Measurements from ENCODE around the gene RFX2. TPM values are rescaled to one million over a fixed set of nuclear protein-coding genes. Genes with fewer than 3 reads are reported as not detected.

Gene RFX2
- total and polyA plus RNA-seq, 9 of the 15 experiments (the other 6 are each of a cell fraction or from before 2014, with no cell fraction given): 3.6 to 18.7 (median 8.7) TPM

DNA sequence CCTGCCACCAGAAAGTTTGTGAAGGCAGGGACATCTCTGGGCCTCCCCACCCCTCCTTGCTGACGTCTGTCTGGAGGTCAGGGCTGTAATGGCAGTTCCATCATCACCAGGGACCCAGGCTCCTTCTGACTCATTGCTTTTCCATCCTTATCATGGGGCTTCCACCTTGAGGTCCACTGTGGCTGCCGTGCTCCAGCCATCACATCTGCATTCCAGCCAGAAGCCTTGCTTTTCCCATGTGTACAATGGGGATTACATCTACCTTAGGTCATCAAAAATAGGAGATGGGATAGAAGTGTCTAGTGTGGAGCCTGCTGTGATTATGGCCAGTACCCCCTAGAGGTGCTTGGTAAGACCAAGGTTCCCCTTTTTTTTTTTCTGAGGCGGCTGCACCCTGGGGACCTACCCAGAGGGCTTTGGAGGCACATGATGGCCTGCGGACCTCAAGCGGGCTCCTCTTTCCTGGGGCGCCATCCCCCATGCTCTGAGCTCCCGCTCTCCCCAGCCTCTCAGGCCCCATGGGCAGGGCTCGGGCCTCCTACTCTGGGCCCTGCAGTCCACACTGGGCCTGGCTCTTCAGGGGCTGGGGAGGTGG is 119.0 kb downstream of the RFX2 start (continued):
- TF ChIP-seq SMARCA5 (IDR thresholded peaks at IDR 0.05): peak; percentile 96
- TF ChIP-seq CREM (IDR thresholded peaks at IDR 0.05; ENCODE audit: low read depth): peak; percentile 37; the same call in 1 of the 2 replicates
- TF ChIP-seq NCOA1 (IDR thresholded peaks at IDR 0.05; ENCODE audit: low read depth): no peak
- no peak for TF ChIP-seq POLR2B (IDR thresholded peaks at IDR 0.05; ENCODE audit: low read depth, partially characterized antibody)
- peak in 1 of 2 experiments; percentile 45; a peak in 1 of 4 replicates for TF ChIP-seq HDAC1 (IDR thresholded peaks at IDR 0.05)
- no peak for TF ChIP-seq SOX6 (IDR thresholded peaks at IDR 0.05)
- TF ChIP-seq, protein P1, sequence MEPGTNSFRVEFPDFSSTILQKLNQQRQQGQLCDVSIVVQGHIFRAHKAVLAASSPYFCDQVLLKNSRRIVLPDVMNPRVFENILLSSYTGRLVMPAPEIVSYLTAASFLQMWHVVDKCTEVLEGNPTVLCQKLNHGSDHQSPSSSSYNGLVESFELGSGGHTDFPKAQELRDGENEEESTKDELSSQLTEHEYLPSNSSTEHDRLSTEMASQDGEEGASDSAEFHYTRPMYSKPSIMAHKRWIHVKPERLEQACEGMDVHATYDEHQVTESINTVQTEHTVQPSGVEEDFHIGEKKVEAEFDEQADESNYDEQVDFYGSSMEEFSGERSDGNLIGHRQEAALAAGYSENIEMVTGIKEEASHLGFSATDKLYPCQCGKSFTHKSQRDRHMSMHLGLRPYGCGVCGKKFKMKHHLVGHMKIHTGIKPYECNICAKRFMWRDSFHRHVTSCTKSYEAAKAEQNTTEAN (CRISPR knock-in tag; IDR thresholded peaks at IDR 0.05): no peak
- no peak for TF ChIP-seq ZNF212 (CRISPR knock-in tag; IDR thresholded peaks at IDR 0.05)
- TF ChIP-seq DPF2 (IDR thresholded peaks at IDR 0.05): 0 out of 2 replicates have a peak, but pooled peaks have one; percentile 32
- no peak for TF ChIP-seq NBN (IDR thresholded peaks at IDR 0.05; ENCODE audit: low read depth)
- peak in 1 of 2 experiments; percentile 81; a peak in 2 of 3 replicates for TF ChIP-seq CBX3 (IDR thresholded peaks at IDR 0.05; ENCODE audit: borderline replicate concordance in 1 of 2, low read length in 2 of 2)
- TF ChIP-seq PTBP1 (IDR thresholded peaks at IDR 0.05; ENCODE audit: low read depth, low read length): peak; percentile 90; the same call in 1 of the 2 replicates
- TF ChIP-seq CBFA2T3 (IDR thresholded peaks at IDR 0.05): peak; percentile 75
- no peak for TF ChIP-seq UBTF (IDR thresholded peaks at IDR 0.05; ENCODE audit: borderline replicate concordance in 1 of 2, low read depth in 2 of 2, low read length in 2 of 2)
- peak; percentile 46 for TF ChIP-seq ATF3 (IDR thresholded peaks at IDR 0.05)
- TF ChIP-seq ATF3 (CRISPR knock-in tag; conservative IDR thresholded peaks at IDR 0.05): no peak
- TF ChIP-seq POLR2G (IDR thresholded peaks at IDR 0.05; ENCODE audit: low read depth, low read length): peak; percentile 38
- peak; percentile 98 for TF ChIP-seq RBM25 (IDR thresholded peaks at IDR 0.05; ENCODE audit: low read depth, low read length, severe bottlenecking)
- TF ChIP-seq MEF2A (IDR thresholded peaks at IDR 0.05; ENCODE audit: control insufficient read depth, low read depth, low read length): no peak
- peak; percentile 61; the same call in 1 of the 2 replicates for TF ChIP-seq TRIM28 (IDR thresholded peaks at IDR 0.05)
- peak; percentile 46; the same call in 1 of the 2 replicates for TF ChIP-seq ARID1B (IDR thresholded peaks at IDR 0.05)
- TF ChIP-seq JUN (IDR thresholded peaks at IDR 0.05; ENCODE audit: borderline replicate concordance, low read depth, low read length): no peak
- no peak for TF ChIP-seq JUN (CRISPR knock-in tag; IDR thresholded peaks at IDR 0.05; ENCODE audit: borderline replicate concordance)
- no peak for TF ChIP-seq ELF4 (CRISPR knock-in tag; IDR thresholded peaks at IDR 0.05)
- TF ChIP-seq TEAD1 (CRISPR knock-in tag; IDR thresholded peaks at IDR 0.05): peak in 1 of 2 experiments; percentile 93; a peak in 1 of 4 replicates
- 0 out of 2 replicates have a peak, but pooled peaks have one; percentile 18 for TF ChIP-seq GATA2 (CRISPR knock-in tag; IDR thresholded peaks at IDR 0.05)
- TF ChIP-seq KDM1A (IDR thresholded peaks at IDR 0.05): peak; percentile 71 to 84; a peak in 3 of 4 replicates
- TF ChIP-seq PHTF2 (CRISPR knock-in tag; IDR thresholded peaks at IDR 0.05): no peak
